H9 (cell line): ENCODE measurements around the gene RUNX2. TPM values are rescaled to one million over a fixed set of nuclear protein-coding genes. Genes with fewer than 3 reads are reported as not detected.

Source experiments
- DNase-seq: peaks from one replicate; pipeline ENCODE4 v3.0.0-alpha.2; 2017
- H2AFZ ChIP-seq: one replicate; pipeline ENCODE4 v1.6.1; 2013; ENCODE audit warnings: mild to moderate bottlenecking, low read length, control low read depth, moderate library complexity
- H2AK5ac ChIP-seq: 2 replicates; pipeline ENCODE4 v1.6.1; 2013; ENCODE audit warnings: low read length, control low read depth, mixed read lengths; ENCODE audit not compliant: insufficient read length
- H2BK120ac ChIP-seq: one replicate; pipeline ENCODE4 v1.6.1; 2013; ENCODE audit warnings: low read depth, mild to moderate bottlenecking, low read length, control low read depth, inconsistent platforms; ENCODE audit not compliant: poor library complexity, severe bottlenecking
- H2BK12ac ChIP-seq: 2 replicates; pipeline ENCODE4 v1.6.1; 2013; ENCODE audit warnings: low read length, control low read depth, mixed read lengths, low read depth; ENCODE audit not compliant: insufficient read length
- H2BK15ac ChIP-seq: 2 replicates; pipeline ENCODE4 v1.6.1; 2013; ENCODE audit warnings: low read depth, low read length, control low read depth
- H2BK20ac ChIP-seq: one replicate; pipeline ENCODE4 v1.6.1; 2013; ENCODE audit warnings: low read depth, mild to moderate bottlenecking, low read length, control low read depth, inconsistent platforms; ENCODE audit not compliant: poor library complexity, severe bottlenecking
- H2BK5ac ChIP-seq: 2 replicates; pipeline ENCODE4 v1.6.1; 2013; ENCODE audit warnings: low read length, control low read depth, mixed read lengths; ENCODE audit not compliant: insufficient read length
- H3K14ac ChIP-seq: 2 replicates; pipeline ENCODE4 v1.6.1; 2013; ENCODE audit warnings: low read length, control low read depth; ENCODE audit not compliant: insufficient read depth
- H3K18ac ChIP-seq: 2 replicates; pipeline ENCODE4 v1.6.1; 2013; ENCODE audit warnings: low read depth, mild to moderate bottlenecking, mixed read lengths, low read length, control low read depth; ENCODE audit not compliant: insufficient read length
- H3K23ac ChIP-seq: 2 replicates; pipeline ENCODE4 v1.6.1; 2013; ENCODE audit warnings: low read length, control low read depth, mixed read lengths, low read depth; ENCODE audit not compliant: insufficient read length
- H3K23me2 ChIP-seq: 2 replicates; pipeline ENCODE4 v1.6.1; 2013; ENCODE audit warnings: low read depth, mild to moderate bottlenecking, mixed read lengths, low read length, control low read depth; ENCODE audit not compliant: insufficient read length, poor library complexity, severe bottlenecking
- H3K27ac ChIP-seq: 2 replicates; pipeline ENCODE4 v1.5.1; 2013; ENCODE audit warnings: low read length, control low read depth, mixed read lengths, low read depth; ENCODE audit not compliant: insufficient read length
- H3K27me3 ChIP-seq: 2 replicates; pipeline ENCODE4 v1.6.1; 2013; ENCODE audit warnings: low read length, control low read depth, inconsistent platforms; ENCODE audit not compliant: insufficient read depth
- H3K4ac ChIP-seq: 2 replicates; pipeline ENCODE4 v1.6.1; 2013; ENCODE audit warnings: low read depth, mild to moderate bottlenecking, control low read depth, inconsistent platforms, low read length, moderate library complexity
- H3K4me1 ChIP-seq: 2 replicates; pipeline ENCODE4 v1.6.1; 2013; ENCODE audit warnings: low read length, control low read depth, inconsistent platforms; ENCODE audit not compliant: insufficient read depth
- H3K4me2 ChIP-seq: 2 replicates; pipeline ENCODE4 v1.6.1; 2013; ENCODE audit warnings: low read length, control low read depth, mixed read lengths; ENCODE audit not compliant: insufficient read length, insufficient read depth
- H3K56ac ChIP-seq: 2 replicates; pipeline ENCODE4 v1.6.1; 2013; ENCODE audit warnings: low read depth, mild to moderate bottlenecking, mixed read lengths, low read length, control low read depth; ENCODE audit not compliant: insufficient read length
- H3K79me1 ChIP-seq: 2 replicates; pipeline ENCODE4 v1.6.1; 2013; ENCODE audit warnings: low read depth, mild to moderate bottlenecking, moderate library complexity, low read length, control low read depth, inconsistent platforms; ENCODE audit not compliant: insufficient read depth, poor library complexity, severe bottlenecking
- H3K79me2 ChIP-seq: 2 replicates; pipeline ENCODE4 v1.6.1; 2013; ENCODE audit warnings: low read length, control low read depth, inconsistent platforms; ENCODE audit not compliant: insufficient read depth
- H3K9ac ChIP-seq: 2 replicates; pipeline ENCODE4 v1.6.1; 2013; ENCODE audit warnings: low read length, control low read depth, mixed read lengths; ENCODE audit not compliant: insufficient read length; ENCODE audit errors: extremely low read depth
- H3K9me3 ChIP-seq: one replicate; pipeline ENCODE4 v1.6.1; 2013; ENCODE audit warnings: low read depth, low read length, inconsistent platforms; ENCODE audit not compliant: control insufficient read depth
- H3T11ph ChIP-seq: one replicate; pipeline ENCODE4 v1.6.1; 2013; ENCODE audit warnings: mild to moderate bottlenecking, low read length, control low read depth, inconsistent platforms
- H4K20me1 ChIP-seq: one replicate; pipeline ENCODE4 v1.6.1; 2013; ENCODE audit not compliant: control insufficient read depth, insufficient read length, insufficient read depth
- H4K5ac ChIP-seq: 2 replicates; pipeline ENCODE4 v1.6.1; 2013; ENCODE audit warnings: low read depth, mild to moderate bottlenecking, mixed read lengths, low read length, control low read depth; ENCODE audit not compliant: insufficient read length
- H4K8ac ChIP-seq: replicated peaks from 2 replicates; pipeline ENCODE4 v1.6.1; 2013; ENCODE audit warnings: low read length, control low read depth, mixed read lengths, low read depth; ENCODE audit not compliant: insufficient read length
- H4K91ac ChIP-seq: 2 replicates; pipeline ENCODE4 v1.6.1; 2013; ENCODE audit warnings: low read depth, mild to moderate bottlenecking, moderate library complexity, mixed read lengths, low read length, control low read depth; ENCODE audit not compliant: insufficient read length
- H3K27ac Mint-ChIP-seq, 3 experiments: 2 replicates in 2 of 3; 3 replicates in 1 of 3; pipeline ENCODE4 v1.8.0; 2020 to 2021; ENCODE audit warnings: mixed read lengths in 3 of 3, mild to moderate bottlenecking in 1 of 3, moderate library complexity in 1 of 3
- H3K27me3 Mint-ChIP-seq: 2 replicates; pipeline ENCODE4 v1.8.0; 2021; ENCODE audit warnings: low read depth, mild to moderate bottlenecking, moderate library complexity, mixed read lengths
- H3K36me3 Mint-ChIP-seq, 3 experiments: 2 replicates in 2 of 3; 3 replicates in 1 of 3; pipeline ENCODE4 v1.8.0; 2020 to 2021; ENCODE audit warnings: low read depth in 3 of 3, mixed read lengths in 3 of 3; ENCODE audit not compliant: insufficient read depth in 1 of 3
- H3K4me1 Mint-ChIP-seq, 2 experiments: 2 replicates each; pipeline ENCODE4 v1.8.0; 2020; ENCODE audit warnings: mixed read lengths in 2 of 2
- H3K4me3 Mint-ChIP-seq, 2 experiments: 2 replicates in 1 of 2; 3 replicates in 1 of 2; pipeline ENCODE4 v1.8.0; 2020 to 2021; ENCODE audit warnings: mild to moderate bottlenecking in 2 of 2, mixed read lengths in 2 of 2, moderate library complexity in 1 of 2
- H3K9me3 Mint-ChIP-seq, 2 experiments: 2 replicates in 1 of 2; 3 replicates in 1 of 2; pipeline ENCODE4 v1.8.0; 2020; ENCODE audit warnings: mild to moderate bottlenecking in 2 of 2, mixed read lengths in 2 of 2, moderate library complexity in 1 of 2
- CTCF ChIP-seq: fragments of 200-600 bp; sonication (generic); conservative IDR thresholded peaks from 3 replicates; pipeline ENCODE4 v1.8.0; 2021; ENCODE audit warnings: antibody characterized with exemption, mild to moderate bottlenecking
- WGBS: extraction: QIAGEN DNeasy Blood & Tissue Kit; methylation state at CpG from one replicate; pipeline ENCODE4 v1.1.7; 2013; ENCODE audit warnings: missing lambda C conversion rate, low lambda C conversion rate, mixed read lengths; ENCODE audit not compliant: insufficient read length; ENCODE audit errors: extremely low coverage; 5-methylcytosine and 5-hydroxymethylcytosine counted together
- total RNA-seq: library from RNA; stranded (reverse); gene quantifications from 2 replicates; pipeline ENCODE4 v1.2.1, GENCODE V29; 2021

Gene RUNX2
- total RNA-seq, 1 experiment from 2014 or later: 0.15 TPM

GRCh38 chr6:45386501-45386900, 58.4 kb downstream of the RUNX2 start:
- no peak overlapping the region for H3K27ac Mint-ChIP-seq
- H3K4me2 ChIP-seq: no peak overlapping the region
- H3K9me3 Mint-ChIP-seq: no peaks in the 10 kb centered on the region

More at GRCh38 chr6:45386501-45386900, 58.4 kb downstream of the RUNX2 start:
- H3K23me2 ChIP-seq: no peaks in the 10 kb centered on the region
- no peaks in the 10 kb centered on the region for H3K27me3 ChIP-seq
- no peak for TF ChIP-seq CTCF
- Mint-ChIP-seq H3K36me3 (no peaks in the 10 kb centered on the region), H3K4me3 (no peak overlapping the region), H3K27me3 (no peaks in the 10 kb centered on the region), H3K4me1 (no peaks in the 10 kb centered on the region)
- H4K91ac ChIP-seq: no peak overlapping the region
- no peak overlapping the region for H3K18ac ChIP-seq
- H3K79me1 ChIP-seq: no peaks in the 10 kb centered on the region
- no peak overlapping the region for H3T11ph ChIP-seq
- H3K14ac ChIP-seq: no peak overlapping the region
- no peak overlapping the region for H2BK120ac ChIP-seq
- no peak overlapping the region for H2AFZ ChIP-seq
- H3K9ac ChIP-seq: no peak overlapping the region
- no peak overlapping the region for H3K27ac ChIP-seq
- no peak overlapping the region for H3K56ac ChIP-seq
- no peaks in the 10 kb centered on the region for H3K9me3 ChIP-seq
- no peak overlapping the region for H3K4ac ChIP-seq
- no CpG with 5 or more reads among the region's 3 CpGs for WGBS
- no peak overlapping the region for H4K8ac ChIP-seq
- no peak overlapping the region for H2BK5ac ChIP-seq
- H2AK5ac ChIP-seq: no peak overlapping the region
- no peaks in the 10 kb centered on the region for H4K20me1 ChIP-seq
- no peak for DNase-seq
- no peak overlapping the region for H2BK20ac ChIP-seq
- no peaks in the 10 kb centered on the region; the same call in 1 of the 2 replicates for H3K4me1 ChIP-seq
- no peak overlapping the region for H2BK15ac ChIP-seq
- no peak overlapping the region for H3K23ac ChIP-seq
- no peak overlapping the region for H4K5ac ChIP-seq
- H2BK12ac ChIP-seq: no peak overlapping the region
- H3K79me2 ChIP-seq: no peaks in the 10 kb centered on the region
